Tibial nerve (tissue), 4 donors: ENCODE results near the gene ITGA2. TPM values are rescaled to one million over a fixed set of nuclear protein-coding genes. Genes with fewer than 3 reads are reported as not detected.

Source experiments
- DNase-seq, 2 donors: peaks; one replicate each; pipeline ENCODE4 v3.0.0-alpha.2; 2019; ENCODE audit warnings: low spot score in 2 of 2
- H3K27ac ChIP-seq, 4 donors: fragments of 200-600 bp; sonication (generic) in 3 of 4; one replicate each; pipeline ENCODE4 v1.5.1; 2017 to 2019; ENCODE audit warnings: mild to moderate bottlenecking in 1 of 4
- H3K27me3 ChIP-seq, 2 donors: fragments of 200-600 bp; sonication (generic) in 1 of 2; one replicate each; pipeline versions ENCODE4 v1.5.1 to v1.6.0; 2017 to 2019
- H3K36me3 ChIP-seq, 3 donors: fragments of 200-600 bp; sonication (generic); one replicate each; pipeline ENCODE4 v1.5.1; 2018 to 2019
- H3K4me1 ChIP-seq, 4 donors: fragments of 200-600 bp; sonication (generic) in 3 of 4; one replicate each; pipeline ENCODE4 v1.5.1; 2017 to 2019
- H3K4me3 ChIP-seq, 4 donors: fragments of 200-600 bp; sonication (generic) in 3 of 4; one replicate each; pipeline ENCODE4 v1.5.1; 2017 to 2019; ENCODE audit warnings: mild to moderate bottlenecking in 1 of 4, moderate library complexity in 1 of 4
- H3K9me3 ChIP-seq, 4 donors: fragments of 200-600 bp; sonication (generic) in 3 of 4; one replicate each; pipeline ENCODE4 v1.5.1; 2017 to 2019
- CTCF ChIP-seq, 5 experiments: fragments of 200-600 bp in 3 of 5; fragments of 450-650 bp in 2 of 5; sonication (generic) in 3 of 5; IDR thresholded peaks; one replicate each; pipeline ENCODE4 v1.5.1; 2016 to 2019; ENCODE audit warnings: antibody characterized with exemption in 5 of 5, mild to moderate bottlenecking in 3 of 5, moderate library complexity in 2 of 5
- EP300 ChIP-seq, 2 donors: sonication (generic); formaldehyde crosslinking; IDR thresholded peaks; one replicate each; pipeline ENCODE4 v1.6.1; 2017; ENCODE audit warnings: antibody characterized with exemption in 2 of 2, mild to moderate bottlenecking in 1 of 2
- POLR2A ChIP-seq, 2 donors: fragments of 450-650 bp; IDR thresholded peaks; one replicate each; pipeline ENCODE4 v1.6.1; 2017; ENCODE audit warnings: antibody characterized with exemption in 2 of 2, mild to moderate bottlenecking in 2 of 2, moderate library complexity in 2 of 2
- WGBS, 2 donors: methylation state at CpG; one replicate each; pipeline ENCODE4 v1.1.5; 2018; 5-methylcytosine and 5-hydroxymethylcytosine counted together
- total RNA-seq, 4 donors: library from RNA; depleted of rRNA; stranded (reverse); fragments of >200 nt; gene quantifications; one replicate each; pipeline ENCODE4 v1.1.0, GENCODE V29; 2016

The ITGA2 gene
- total RNA-seq, 4 donors from 2014 or later, result 3.7 to 6.1 (median 5.4) TPM

- no peaks in the 10 kb centered on the region for H3K36me3 ChIP-seq
- H3K4me1 ChIP-seq, result peaks cover 0 to 29% (median 10%) of the 10 kb centered on the region in 4 donors
- no peaks in the 10 kb centered on the region for H3K9me3 ChIP-seq
- H3K27ac ChIP-seq, result peak overlapping the region in 3 of 4 donors; percentile 63 to 78 (median 71)
- no peak for DNase-seq
- 68 to 75% methylated on average over 2 of the region's 2 CpGs for WGBS, 2 donors
- no peaks in the 10 kb centered on the region for H3K27me3 ChIP-seq
- TF ChIP-seq CTCF (IDR thresholded peaks at IDR 0.05), result no peak
- TF ChIP-seq EP300 (IDR thresholded peaks at IDR 0.05), result no peak
- no peak for TF ChIP-seq POLR2A (IDR thresholded peaks at IDR 0.05)
- H3K4me3 ChIP-seq, result no peak overlapping the region
These were observed 41.7 kb downstream of the ITGA2 start for GRCh38 chr5:53030893-53031292.

GRCh38 chr5:53031695-53032096 is 42.5 kb downstream of the ITGA2 start:
- 30 to 32% methylated on average over 4 of the region's 4 CpGs for WGBS, 2 donors
- no peaks in the 10 kb centered on the region for H3K27me3 ChIP-seq
- no peak for TF ChIP-seq POLR2A (IDR thresholded peaks at IDR 0.05)
- no peak for TF ChIP-seq CTCF (IDR thresholded peaks at IDR 0.05)
- no peak for TF ChIP-seq EP300 (IDR thresholded peaks at IDR 0.05)
- H3K36me3 ChIP-seq, result no peaks in the 10 kb centered on the region
- no peak overlapping the region for H3K4me3 ChIP-seq
- H3K9me3 ChIP-seq, result no peaks in the 10 kb centered on the region
- peak overlapping the region; percentile 7 to 78 (median 67) for H3K27ac ChIP-seq
- peaks cover 0 to 31% (median 10%) of the 10 kb centered on the region in 4 donors for H3K4me1 ChIP-seq
- DNase-seq, result no peak

GRCh38 chr5:53032188-53032587 is 43.0 kb downstream of the ITGA2 start:
- Histone ChIP-seq H3K27me3 (no peaks in the 10 kb centered on the region), H3K36me3 (no peaks in the 10 kb centered on the region), H3K4me1 (peaks cover 0 to 36% (median 14%) of the 10 kb centered on the region in 4 donors), H3K9me3 (no peaks in the 10 kb centered on the region), H3K4me3 (no peak overlapping the region), H3K27ac (peak overlapping the region in 2 of 4 donors; percentile 71 to 78)
- TF ChIP-seq POLR2A (IDR thresholded peaks at IDR 0.05), result no peak
- no peak for TF ChIP-seq CTCF (IDR thresholded peaks at IDR 0.05)
- no peak for TF ChIP-seq EP300 (IDR thresholded peaks at IDR 0.05)
- 51 to 69% methylated on average over 2 of the region's 2 CpGs for WGBS, 2 donors
- DNase-seq, result no peak

- Histone ChIP-seq H3K36me3 (no peaks in the 10 kb centered on the region), H3K27me3 (no peaks in the 10 kb centered on the region), H3K4me1 (peaks cover 0 to 39% (median 23%) of the 10 kb centered on the region in 4 donors), H3K27ac (peak overlapping the region in 1 of 4 donors; percentile 18), H3K4me3 (no peak overlapping the region), H3K9me3 (no peaks in the 10 kb centered on the region)
- TF ChIP-seq CTCF (IDR thresholded peaks at IDR 0.05) (no peak), POLR2A (IDR thresholded peaks at IDR 0.05) (no peak), EP300 (IDR thresholded peaks at IDR 0.05) (no peak)
- no peak for DNase-seq
These were observed 45.7 kb downstream of the ITGA2 start for GRCh38 chr5:53034832-53035231.

- H3K9me3 ChIP-seq, result no peaks in the 10 kb centered on the region
- H3K27me3 ChIP-seq, result no peaks in the 10 kb centered on the region
- no peak overlapping the region for H3K27ac ChIP-seq
- H3K4me3 ChIP-seq, result no peak overlapping the region
- TF ChIP-seq CTCF (IDR thresholded peaks at IDR 0.05) (peak in 2 of 5 experiments; percentile 10 to 20), POLR2A (IDR thresholded peaks at IDR 0.05) (no peak)
- 57 to 62% methylated on average over 2 of the region's 2 CpGs for WGBS, 2 donors
- no peak for DNase-seq
- peaks cover 0 to 38% (median 19%) of the 10 kb centered on the region in 4 donors for H3K4me1 ChIP-seq
- H3K36me3 ChIP-seq, result no peaks in the 10 kb centered on the region
These were observed 46.8 kb downstream of the ITGA2 start for GRCh38 chr5:53035868-53036381.
